ENCODE data around the gene NUTM2D.
"Not testable (repeated sequence)": the region's sequence is repeated elsewhere in the genome, so short reads cannot be mapped to it uniquely, and the experiment has no call there.

NUTM2D gene, protein sequence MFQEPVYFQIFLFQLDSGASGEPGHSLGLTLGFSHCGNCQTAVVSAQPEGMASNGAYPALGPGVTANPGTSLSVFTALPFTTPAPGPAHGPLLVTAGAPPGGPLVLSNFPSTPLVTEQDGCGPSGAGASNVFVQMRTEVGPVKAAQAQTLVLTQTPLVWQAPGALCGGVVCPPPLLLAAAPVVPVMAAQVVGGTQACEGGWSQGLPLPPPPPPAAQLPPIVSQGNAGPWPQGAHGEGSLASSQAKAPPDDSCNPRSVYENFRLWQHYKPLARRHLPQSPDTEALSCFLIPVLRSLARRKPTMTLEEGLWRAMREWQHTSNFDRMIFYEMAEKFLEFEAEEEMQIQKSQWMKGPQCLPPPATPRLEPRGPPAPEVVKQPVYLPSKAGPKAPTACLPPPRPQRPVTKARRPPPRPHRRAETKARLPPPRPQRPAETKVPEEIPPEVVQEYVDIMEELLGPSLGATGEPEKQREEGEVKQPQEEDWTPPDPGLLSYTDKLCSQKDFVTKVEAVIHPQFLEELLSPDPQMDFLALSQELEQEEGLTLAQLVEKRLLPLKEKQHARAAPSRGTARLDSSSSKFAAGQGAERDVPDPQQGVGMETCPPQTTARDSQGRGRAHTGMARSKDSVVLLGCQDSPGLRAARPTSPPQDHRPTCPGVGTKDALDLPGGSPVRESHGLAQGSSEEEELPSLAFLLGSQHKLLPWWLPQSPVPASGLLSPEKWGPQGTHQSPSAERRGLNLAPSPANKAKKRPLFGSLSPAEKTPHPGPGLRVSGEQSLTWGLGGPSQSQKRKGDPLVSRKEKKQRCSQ

DNA sequence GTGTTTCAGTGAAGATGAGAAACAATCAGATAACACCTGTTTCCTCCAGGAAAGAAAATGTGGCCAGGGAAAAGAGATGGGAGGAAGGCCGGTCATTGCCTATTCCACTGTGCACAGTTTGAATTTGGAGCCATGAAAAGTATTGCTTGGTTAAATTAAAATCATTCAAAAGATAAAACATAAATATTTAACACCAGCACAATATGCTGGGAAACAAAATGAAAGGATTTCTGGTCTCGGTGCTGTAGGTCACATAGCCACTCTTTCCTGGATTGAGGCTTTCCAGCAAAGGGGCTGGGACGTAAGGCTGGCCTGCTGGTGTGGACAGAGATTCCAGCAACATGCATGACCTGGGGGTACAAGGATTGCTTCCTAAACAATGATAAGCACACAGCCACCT is at the start of gene NUTM2D:
TSS of gene NUTM2D (plus strand) at position 301 of the 400 bp plus-strand sequence. CDS start 522 bp downstream, outside the sequence.
- not testable (repeated sequence) for DNase-seq (ENCODE audit: low read depth in 4 of 4, low spot score in 1 of 4)

DNA sequence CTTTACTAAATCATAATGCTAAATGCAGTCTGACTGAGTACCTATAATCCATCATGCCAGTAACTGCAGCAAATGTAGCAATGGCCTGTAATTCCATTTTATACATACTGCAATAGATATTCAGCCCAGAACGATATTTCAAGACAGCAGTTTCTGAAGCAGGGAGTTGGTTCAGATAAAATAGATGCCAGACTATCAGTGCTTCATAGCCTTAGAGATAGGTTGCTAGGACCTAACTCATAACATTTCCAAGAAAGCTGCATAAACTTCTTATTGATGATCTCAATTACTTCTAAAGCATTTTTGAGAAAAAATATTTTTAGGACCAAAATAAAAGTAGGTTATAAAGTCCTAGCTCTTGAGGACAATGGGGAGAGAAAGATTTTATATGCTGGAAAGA is 48.8 kb upstream of the NUTM2D start:
- DNase-seq (ENCODE audit: low read depth in 4 of 4, low spot score in 1 of 4) = not testable (repeated sequence)

DNA sequence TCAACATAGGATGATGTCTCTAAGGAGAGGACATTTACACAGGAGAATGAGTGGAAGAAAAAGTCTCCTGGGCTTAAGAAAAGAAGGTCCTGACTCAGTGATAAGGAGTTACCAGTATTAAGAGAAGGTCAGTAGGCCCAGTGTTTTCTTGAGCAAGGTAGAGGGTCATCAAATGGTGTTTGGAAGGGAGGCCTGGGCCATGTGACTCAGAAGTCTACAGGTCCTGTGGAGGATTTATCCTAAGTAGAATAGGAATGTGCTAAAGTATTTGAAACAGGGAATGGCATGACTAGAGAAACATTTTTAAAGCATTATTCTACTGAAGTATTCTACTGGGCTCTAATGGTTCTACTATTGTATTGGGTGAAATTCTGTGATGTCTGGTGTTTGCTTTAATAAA is 47.9 kb upstream of the NUTM2D start:
- DNase-seq (ENCODE audit: low read depth in 4 of 4, low spot score in 1 of 4) = not testable (repeated sequence)

DNA sequence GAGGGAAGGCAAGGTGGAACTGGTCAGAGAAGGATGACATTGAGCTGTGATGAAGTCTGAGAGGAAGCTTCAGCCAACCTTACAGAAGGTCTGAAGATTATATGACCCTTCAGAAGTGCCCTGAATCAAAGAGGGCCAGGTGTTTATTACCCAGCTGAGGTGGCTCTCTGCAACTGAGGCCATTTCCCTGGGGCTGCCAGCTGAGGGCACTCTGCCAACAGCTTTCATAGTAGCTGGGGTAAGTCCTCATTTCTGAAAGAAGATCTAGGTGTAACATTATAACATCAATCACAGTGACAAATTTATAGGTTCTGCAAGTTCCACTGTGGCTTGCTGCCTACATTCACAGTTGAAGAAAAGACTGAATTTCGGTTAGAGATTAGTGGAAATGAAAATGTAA is 46.0 kb upstream of the NUTM2D start:
- DNase-seq (ENCODE audit: low read depth in 4 of 4, low spot score in 1 of 4) = not testable (repeated sequence)

DNA sequence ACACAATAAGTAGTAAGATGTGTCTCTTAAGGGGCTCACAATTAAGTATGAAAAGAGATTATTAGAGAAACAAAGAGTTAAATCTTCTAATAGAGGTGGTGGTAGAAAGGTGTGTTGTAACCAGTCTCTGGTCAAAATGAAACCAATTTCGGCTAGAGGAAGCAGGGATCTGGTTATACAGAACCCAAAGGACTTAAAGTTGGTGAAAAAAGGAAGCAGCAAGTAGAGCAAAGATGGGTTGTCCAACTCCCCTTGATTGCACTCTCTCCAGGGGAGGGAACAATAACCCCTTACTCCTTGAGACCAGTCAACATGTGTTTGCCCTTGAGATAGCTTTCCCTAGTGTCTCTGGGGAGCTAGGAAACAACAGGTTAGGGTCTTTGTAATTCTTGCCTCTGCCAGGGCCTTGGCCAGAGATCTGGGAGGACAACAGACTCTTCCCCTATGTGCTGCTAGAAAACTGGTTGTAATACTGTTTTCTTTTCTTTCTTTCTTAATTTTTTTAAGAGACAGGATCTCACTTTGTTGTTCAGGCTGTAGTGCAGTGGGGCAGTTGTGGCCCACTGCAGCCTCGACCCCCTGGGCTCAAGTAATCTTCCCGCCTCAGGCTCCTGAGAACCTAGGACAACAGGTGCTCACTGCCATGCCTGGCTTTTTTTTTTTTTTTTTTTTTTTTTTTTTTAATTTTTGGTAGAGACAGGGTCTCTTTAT is 43.7 kb upstream of the NUTM2D start:
- not testable (repeated sequence) for DNase-seq (ENCODE audit: low read depth in 4 of 4, low spot score in 1 of 4)

DNA sequence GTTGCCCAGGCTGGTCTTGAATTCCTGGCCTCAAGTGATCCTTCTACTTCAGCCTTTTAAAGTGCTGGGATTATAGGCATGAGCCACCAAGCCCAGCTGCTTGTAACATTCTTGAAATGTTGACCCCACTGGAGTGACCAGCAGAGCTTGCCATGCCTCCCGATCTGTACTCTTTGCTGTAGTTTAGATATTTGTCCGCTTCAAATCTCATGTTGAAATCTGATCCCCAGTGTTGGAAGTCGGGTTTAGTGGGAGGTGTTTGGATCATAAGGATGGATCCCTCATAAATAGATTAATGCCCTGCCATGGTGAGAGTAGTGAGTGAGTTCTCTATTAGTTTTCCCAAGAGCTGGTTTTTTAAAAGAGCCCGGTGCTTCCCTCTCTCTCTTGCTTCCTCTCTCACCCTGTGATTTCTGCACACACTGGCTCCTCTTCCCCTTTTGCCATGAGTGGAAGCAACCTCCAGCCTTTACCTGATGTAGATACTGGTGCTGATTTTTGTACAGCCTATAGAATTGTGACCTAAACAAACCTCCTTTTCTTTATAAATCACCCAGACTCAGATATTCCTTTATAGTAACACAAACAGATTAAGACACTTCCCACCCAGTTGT is 43.1 kb upstream of the NUTM2D start:
- not testable (repeated sequence) for DNase-seq (ENCODE audit: low read depth in 4 of 4, low spot score in 1 of 4)

DNA sequence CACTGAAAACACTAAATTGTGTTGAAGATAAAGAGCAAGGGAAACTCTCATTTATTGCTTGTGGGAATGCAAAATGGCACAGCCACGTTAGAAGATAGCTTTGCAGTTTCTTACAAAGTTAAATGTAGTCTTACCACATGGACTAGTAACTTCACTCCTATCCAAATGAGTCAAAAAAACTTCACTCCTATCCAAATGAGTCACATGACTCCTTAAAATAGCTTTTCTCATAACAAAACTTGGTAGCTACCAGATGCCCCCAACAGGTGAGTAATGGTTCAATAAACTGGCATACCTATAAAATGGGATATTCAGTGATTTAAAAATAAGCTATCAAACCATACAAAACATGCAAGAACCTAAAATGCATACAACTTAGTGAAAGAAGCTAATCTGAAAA is 36.0 kb upstream of the NUTM2D start:
- not testable (repeated sequence) for DNase-seq (ENCODE audit: low read depth in 4 of 4, low spot score in 1 of 4)

DNA sequence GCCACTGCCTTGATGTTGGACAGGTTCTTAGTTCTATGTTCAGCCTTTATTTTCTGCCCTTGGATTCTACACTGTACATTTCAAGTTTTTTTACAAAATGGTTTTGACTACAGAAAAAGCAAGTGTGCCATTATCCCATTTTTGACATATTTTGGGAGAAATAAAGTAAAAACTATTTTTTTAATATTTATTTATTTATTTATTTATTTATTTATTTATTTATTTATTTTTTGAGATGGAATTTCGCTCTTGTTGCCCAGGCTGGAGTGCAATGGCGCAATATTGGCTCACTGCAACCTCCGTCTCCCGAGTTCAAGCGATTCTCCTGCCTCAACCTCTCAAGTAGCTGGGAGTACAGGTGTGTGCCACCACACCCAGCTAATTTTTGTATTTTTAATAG is 33.0 kb upstream of the NUTM2D start:
- DNase-seq (ENCODE audit: low read depth in 4 of 4, low spot score in 1 of 4) = not testable (repeated sequence)

DNA sequence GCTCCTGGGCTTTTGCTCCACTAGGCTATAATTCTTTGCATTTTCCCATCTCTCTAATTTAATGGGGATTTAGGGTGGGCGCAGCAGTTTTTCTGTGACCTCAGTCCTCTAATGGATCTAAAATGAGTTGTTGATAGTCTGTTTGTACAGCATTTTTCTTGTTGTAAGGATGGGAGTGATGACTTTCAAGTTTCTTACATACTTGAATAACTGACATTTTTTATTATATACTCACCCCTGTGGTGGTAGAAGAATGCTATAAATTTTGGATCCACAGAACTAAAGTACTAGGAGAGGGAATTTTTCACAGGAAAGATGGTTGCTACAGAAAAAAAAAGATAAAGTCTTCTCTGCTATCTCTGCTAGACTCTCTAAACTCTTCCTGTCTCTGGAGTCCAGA is 29.6 kb upstream of the NUTM2D start:
- DNase-seq (ENCODE audit: low read depth in 4 of 4, low spot score in 1 of 4) = not testable (repeated sequence)

DNA sequence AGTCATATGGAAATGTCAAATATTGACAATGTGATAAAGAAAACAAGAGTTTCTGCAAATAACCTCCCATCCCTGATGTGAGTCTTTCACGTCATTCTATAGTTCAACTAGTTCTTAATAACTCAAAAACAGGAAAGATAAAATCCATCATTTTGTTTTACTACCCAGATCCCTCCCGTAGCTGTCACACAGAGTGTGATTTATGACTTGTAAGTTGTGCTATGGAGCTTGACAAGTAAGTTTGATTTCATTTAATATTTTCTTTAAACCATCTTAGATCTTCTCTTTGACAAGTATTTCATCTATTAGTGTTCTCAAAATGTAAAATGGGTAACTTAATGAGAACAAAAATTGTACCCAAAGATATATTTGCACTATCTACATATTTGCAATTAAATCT is 28.4 kb upstream of the NUTM2D start:
- DNase-seq (ENCODE audit: low read depth in 4 of 4, low spot score in 1 of 4) = not testable (repeated sequence)

DNA sequence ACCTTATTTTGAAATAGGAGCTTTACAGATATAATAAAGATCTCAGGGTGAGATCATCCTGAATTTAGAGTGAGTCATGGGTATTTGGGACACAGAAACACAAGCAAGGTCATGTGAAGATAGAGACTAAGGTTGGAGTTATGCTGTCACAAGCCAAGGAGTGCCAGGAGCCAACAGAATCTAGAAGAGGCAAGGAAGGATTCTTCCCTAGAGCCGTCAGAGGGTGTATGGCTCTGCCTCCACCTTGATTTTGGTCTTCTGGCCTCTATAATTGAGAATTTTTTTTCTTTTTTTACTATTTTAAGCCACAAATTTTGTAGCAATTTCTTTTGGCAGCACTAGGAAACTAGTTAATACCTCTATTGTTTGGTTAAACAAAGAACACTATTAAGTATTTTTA is 24.9 kb upstream of the NUTM2D start:
- DNase-seq (ENCODE audit: low read depth in 4 of 4, low spot score in 1 of 4) = not testable (repeated sequence)

DNA sequence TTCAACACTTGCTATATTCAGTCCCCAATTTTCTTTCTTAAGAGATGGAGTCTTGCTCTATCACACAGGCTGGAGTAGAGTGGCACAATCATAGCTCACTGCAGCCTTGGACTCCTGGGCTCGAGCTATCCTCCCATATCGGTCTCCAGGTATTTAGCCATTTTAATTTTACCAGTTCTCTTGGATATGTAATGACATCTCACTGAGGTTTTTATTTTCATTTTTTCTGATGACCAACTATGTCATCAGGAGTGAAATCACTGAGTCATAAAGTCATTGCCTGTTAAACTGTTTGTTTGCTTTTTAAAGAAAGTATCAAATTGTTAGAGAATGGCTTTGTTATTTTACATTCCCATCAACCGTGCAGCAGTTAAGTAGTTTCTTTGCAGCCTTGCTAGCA is 17.1 kb upstream of the NUTM2D start:
- not testable (repeated sequence) for DNase-seq (ENCODE audit: low read depth in 4 of 4, low spot score in 1 of 4)

DNA sequence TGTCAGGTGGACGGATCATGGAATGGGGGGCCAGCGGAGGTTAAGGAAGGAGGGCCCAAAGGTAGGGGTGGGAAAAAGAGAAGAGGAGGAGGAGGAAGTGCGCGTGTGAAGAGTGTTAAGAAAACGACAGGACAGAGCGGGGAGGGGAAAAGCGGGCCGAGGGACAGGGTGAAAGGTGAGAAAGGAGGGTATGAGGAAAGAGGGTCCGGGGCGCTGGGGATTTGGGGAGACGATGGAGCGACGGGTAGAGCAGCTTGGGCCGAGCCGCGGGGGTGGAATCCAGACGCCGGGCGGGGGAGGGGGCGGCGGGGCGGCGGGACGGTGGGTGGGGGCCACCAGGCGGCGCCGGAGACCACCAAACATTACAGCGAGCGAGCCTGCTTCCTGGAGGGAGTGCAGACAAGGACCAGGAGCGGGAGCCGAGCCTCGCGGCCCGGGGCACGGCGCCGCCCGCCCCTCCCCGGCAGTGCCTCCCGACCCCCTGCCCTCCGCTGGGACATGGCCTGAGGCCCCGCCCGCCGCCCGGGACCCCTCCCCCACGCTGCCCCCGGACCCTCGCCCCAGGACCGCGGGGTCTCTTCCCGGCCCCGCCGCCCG is 15.9 kb upstream of the NUTM2D start:
- not testable (repeated sequence) for DNase-seq (ENCODE audit: low read depth in 4 of 4, low spot score in 1 of 4)

DNA sequence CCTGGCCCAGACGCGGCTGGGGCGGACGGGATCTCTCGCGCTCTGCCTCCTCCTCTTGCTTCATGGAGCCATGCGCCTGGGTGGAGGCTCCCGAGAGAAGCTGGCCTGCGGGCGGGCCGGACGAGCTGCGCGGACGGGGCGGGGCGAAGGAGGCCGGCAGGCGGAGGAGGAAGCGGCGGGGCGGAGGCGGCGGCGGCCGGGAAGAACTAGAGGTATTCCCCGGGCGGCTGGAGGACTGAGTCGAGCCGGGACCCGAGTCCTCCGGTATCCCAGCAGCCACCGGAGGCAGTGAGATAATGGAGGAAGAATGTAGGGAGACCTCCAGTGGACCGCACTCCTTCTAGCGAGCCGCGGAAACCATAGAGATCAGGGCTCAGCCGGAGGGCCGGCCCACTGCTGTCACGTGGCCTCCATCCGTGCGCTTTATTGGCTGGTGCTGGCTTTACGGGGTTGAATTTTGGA is 15.3 kb upstream of the NUTM2D start:
- DNase-seq (ENCODE audit: low read depth in 4 of 4, low spot score in 1 of 4) = peak; percentile 41 to 67 (median 52)

DNA sequence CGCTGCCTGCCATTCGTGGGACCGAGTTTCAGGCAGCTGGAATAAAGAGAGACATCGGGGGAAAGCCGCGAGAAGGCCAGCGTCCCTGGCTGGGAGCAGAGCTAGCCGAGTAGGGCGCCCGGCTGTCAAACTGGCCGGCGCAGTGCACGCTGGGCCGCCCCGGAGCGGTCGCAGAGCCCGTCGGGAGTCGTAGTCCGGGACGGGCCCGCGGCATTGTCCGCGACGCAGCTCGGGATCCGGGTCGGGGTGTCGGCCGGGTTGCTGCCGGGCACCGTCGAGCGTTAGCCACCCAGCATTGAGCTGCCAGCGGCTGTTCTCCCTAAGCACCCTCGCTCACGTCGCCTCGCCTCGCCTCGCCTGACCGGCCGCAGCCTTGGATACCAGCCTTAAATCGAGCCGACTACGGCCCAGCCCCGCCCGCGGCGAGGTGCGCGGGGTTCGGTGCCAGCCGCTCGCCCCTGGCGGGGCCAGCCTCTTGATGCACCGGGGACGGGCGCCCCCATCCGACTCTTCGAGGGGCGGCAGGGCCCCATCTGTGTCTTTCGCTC is 14.8 kb upstream of the NUTM2D start:
- peak; percentile 46 to 74 (median 64) for DNase-seq (ENCODE audit: low read depth in 4 of 4, low spot score in 1 of 4)

DNA sequence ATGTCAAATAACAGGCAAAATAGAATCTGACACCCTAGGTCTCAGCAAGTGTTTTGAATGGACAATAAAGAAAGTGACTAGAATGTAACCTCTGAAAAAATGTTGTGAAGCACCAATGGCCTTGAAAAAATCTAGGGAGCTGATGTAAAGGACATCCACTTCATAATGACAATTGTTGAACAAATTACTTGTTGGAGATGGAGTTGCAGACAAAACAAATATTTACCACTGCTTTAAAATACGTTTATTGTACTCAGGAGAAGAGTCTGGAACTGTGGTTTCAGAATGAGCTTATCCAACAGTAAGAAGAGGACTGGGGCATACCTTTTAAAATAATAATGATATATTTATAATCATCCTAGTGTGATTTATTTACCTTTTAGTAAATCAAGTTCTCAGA is 11.8 kb upstream of the NUTM2D start:
- DNase-seq (ENCODE audit: low read depth in 4 of 4, low spot score in 1 of 4) = not testable (repeated sequence)

DNA sequence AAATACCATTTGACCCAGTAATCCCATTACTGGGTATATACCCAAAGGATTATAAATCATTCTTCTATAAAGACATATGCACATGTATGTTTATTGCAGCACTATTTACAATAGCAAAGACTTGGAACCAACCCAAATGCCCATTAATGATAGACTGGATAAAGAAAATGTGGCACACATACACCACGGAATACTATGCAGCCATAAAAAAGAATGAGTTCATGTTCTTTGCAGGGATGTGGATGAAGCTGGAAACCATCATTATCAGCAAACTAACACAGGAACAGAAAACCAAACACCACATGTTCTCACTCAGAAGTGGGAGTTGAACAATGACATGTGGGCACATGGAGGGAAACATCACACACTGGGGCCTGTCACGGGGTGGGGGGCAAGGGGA is 7.4 kb upstream of the NUTM2D start:
- not testable (repeated sequence) for DNase-seq (ENCODE audit: low read depth in 4 of 4, low spot score in 1 of 4)

DNA sequence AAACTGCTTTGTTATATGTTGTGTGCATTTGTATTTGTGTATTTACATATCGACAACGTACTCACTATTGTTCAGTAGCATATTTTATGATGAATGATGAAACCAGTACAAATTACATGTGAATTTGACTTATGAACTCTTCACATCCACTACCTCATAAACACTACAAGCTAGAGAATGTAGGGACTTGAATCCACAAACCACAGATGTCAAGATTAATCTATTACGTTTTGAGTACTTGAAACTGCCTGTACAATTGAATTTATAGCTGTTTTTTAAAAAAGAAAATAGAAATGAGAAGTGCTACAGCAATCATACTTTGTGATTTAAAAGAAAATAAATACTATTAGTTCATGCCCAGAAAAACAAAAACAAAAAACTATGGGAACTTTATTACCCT is 4.7 kb upstream of the NUTM2D start:
- DNase-seq (ENCODE audit: low read depth in 4 of 4, low spot score in 1 of 4) = not testable (repeated sequence)

DNA sequence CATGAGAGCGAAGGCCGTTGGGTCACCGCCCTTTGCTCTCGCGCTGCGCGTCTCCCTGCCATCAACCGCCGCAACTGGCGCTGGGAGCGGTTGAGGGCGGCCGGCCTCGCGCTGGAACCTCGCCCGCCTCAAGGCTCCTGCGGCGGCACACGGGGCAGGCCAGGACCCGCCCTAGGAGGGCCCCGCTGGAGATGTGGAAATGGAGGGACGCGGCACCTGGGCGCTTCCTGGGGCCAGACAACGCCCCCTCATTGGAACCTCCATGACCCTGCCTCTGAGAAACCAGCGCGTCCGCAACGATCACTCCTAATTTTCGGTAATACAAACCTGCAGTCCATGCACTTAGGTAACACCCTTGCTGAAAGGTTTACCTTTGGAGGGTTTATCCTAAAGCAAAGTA is 2.4 kb upstream of the NUTM2D start:
- DNase-seq (ENCODE audit: low read depth in 4 of 4, low spot score in 1 of 4) = not testable (repeated sequence)

DNA sequence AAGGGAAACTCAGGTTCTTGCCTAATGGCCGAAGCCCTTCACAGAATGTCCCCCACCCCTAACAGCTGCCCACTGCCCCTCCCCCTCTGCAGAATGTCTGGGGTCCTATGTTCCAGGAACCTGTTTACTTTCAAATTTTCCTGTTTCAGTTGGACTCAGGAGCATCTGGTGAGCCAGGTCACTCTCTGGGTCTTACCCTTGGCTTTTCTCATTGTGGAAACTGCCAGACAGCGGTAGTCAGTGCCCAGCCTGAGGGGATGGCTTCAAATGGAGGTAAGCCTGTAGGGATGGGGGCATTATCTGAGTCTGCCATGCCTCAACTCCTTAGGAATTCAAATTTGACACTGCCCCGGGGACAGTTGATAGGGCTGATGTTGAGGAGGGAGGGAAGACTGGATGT is 615 bp downstream of the NUTM2D start:
- not testable (repeated sequence) for DNase-seq (ENCODE audit: low read depth in 4 of 4, low spot score in 1 of 4)
